Vagina (tissue), 2 donors: ENCODE data around the gene TRPM2.

Source experiments
- POLR2A ChIP-seq, 2 donors: fragments of 450-650 bp; IDR thresholded peaks; one replicate each; pipeline ENCODE4 v1.6.1; 2017; ENCODE audit warnings: antibody characterized with exemption in 2 of 2, mild to moderate bottlenecking in 2 of 2, moderate library complexity in 2 of 2
- POLR2AphosphoS5 ChIP-seq, 2 donors: sonication (generic); formaldehyde crosslinking; IDR thresholded peaks; one replicate each; pipeline ENCODE4 v1.9.0; 2017; ENCODE audit warnings: antibody characterized with exemption in 2 of 2, mild to moderate bottlenecking in 2 of 2, low read depth in 1 of 2; ENCODE audit not compliant: insufficient read depth in 1 of 2
- TF ChIP-seq, protein P1 (sequence below), 3 experiments: fragments of 450-650 bp in 2 of 3; fragments of 200-600 bp in 1 of 3; sonication (generic) in 1 of 3; IDR thresholded peaks; one replicate each; pipeline ENCODE4 v1.5.1; 2017 to 2019; ENCODE audit warnings: antibody characterized with exemption in 3 of 3, mild to moderate bottlenecking in 2 of 3, moderate library complexity in 2 of 3

DNA sequence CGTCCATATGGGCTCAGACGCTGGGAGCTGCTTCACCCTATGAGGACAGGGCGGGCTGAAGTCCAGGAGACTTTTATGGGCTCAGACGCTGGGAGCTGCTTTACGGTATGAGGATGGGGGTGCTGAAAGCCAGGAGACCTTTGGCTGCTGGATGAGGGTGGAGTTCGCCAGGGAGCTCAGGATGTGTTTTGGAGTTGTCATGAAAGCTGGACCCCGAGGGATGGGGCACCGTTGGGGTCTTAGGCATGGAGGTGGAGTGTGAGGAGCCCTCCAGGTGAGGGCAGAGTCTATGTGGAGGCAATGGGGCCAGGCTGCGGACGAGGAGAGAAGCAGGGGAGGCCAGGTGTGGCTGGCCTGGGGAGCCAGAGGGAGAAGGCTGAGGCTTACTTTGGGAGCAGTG lies 27.5 kb downstream of the TRPM2 start:
- TF ChIP-seq, protein P1, sequence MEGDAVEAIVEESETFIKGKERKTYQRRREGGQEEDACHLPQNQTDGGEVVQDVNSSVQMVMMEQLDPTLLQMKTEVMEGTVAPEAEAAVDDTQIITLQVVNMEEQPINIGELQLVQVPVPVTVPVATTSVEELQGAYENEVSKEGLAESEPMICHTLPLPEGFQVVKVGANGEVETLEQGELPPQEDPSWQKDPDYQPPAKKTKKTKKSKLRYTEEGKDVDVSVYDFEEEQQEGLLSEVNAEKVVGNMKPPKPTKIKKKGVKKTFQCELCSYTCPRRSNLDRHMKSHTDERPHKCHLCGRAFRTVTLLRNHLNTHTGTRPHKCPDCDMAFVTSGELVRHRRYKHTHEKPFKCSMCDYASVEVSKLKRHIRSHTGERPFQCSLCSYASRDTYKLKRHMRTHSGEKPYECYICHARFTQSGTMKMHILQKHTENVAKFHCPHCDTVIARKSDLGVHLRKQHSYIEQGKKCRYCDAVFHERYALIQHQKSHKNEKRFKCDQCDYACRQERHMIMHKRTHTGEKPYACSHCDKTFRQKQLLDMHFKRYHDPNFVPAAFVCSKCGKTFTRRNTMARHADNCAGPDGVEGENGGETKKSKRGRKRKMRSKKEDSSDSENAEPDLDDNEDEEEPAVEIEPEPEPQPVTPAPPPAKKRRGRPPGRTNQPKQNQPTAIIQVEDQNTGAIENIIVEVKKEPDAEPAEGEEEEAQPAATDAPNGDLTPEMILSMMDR (IDR thresholded peaks at IDR 0.05), result no peak
- no peak for TF ChIP-seq POLR2AphosphoS5 (IDR thresholded peaks at IDR 0.05; ENCODE audit: insufficient read depth in 1 of 2, low read depth in 1 of 2)
- no peak for TF ChIP-seq POLR2A (IDR thresholded peaks at IDR 0.05)
